Stomach (tissue), 9 donors: ENCODE results near the gene PITRM1. TPM values are rescaled to one million over a fixed set of nuclear protein-coding genes. Genes with fewer than 3 reads are reported as not detected.

Experiments used
- DNase-seq, 2 donors: peaks; one replicate each; pipeline versions ENCODE4 v3.0.0 to v3.0.0-alpha.2; 2013 to 2019
- H3K27ac ChIP-seq, 5 donors: fragments of 200-600 bp in 4 of 5; sonication (generic) in 4 of 5; one replicate each; pipeline ENCODE4 v1.5.1; 2013 to 2019; ENCODE audit warnings: mild to moderate bottlenecking in 1 of 5, moderate library complexity in 1 of 5
- H3K27me3 ChIP-seq, 3 donors: fragments of 200-600 bp; sonication (generic); one replicate each; pipeline ENCODE4 v1.5.1; 2017 to 2019; ENCODE audit warnings: mixed run types in 1 of 3
- H3K36me3 ChIP-seq, 4 donors: fragments of 200-600 bp; sonication (generic); 1 replicate in 3 of 4; 2 replicates in 1 of 4; pipeline ENCODE4 v1.5.1; 2016 to 2019
- H3K4me1 ChIP-seq, 4 donors: fragments of 200-600 bp; sonication (generic); one replicate each; pipeline ENCODE4 v1.5.1; 2016 to 2019
- H3K4me3 ChIP-seq, 4 donors: fragments of 200-600 bp; sonication (generic) in 3 of 4; one replicate each; pipeline ENCODE4 v1.5.1; 2016 to 2019; ENCODE audit warnings: mild to moderate bottlenecking in 1 of 4
- H3K9me3 ChIP-seq, 4 donors: fragments of 200-600 bp; sonication (generic); one replicate each; pipeline ENCODE4 v1.5.1; 2016 to 2019
- EP300 ChIP-seq: sonication (generic); formaldehyde crosslinking; IDR thresholded peaks from one replicate; pipeline ENCODE4 v1.6.1; 2017; ENCODE audit warnings: antibody characterized with exemption
- POLR2A ChIP-seq, 4 donors: fragments of 450-650 bp; IDR thresholded peaks; one replicate each; pipeline ENCODE4 v1.6.1; 2016; ENCODE audit warnings: antibody characterized with exemption in 4 of 4, control low read depth in 2 of 4, mild to moderate bottlenecking in 1 of 4, moderate library complexity in 1 of 4
- POLR2AphosphoS5 ChIP-seq, 3 donors: sonication (generic); formaldehyde crosslinking; IDR thresholded peaks; one replicate each; pipeline ENCODE4 v1.6.1; 2016; ENCODE audit warnings: antibody characterized with exemption in 3 of 3
- WGBS, 5 donors: extraction: QIAGEN DNeasy Blood & Tissue Kit in 3 of 5; methylation state at CpG; one replicate each; pipeline versions ENCODE4 v1.1.5 to v1.1.7; 2013 to 2018; 5-methylcytosine and 5-hydroxymethylcytosine counted together
- intact Hi-C: fragments of 100-400 bp; cut with DNase I; formaldehyde crosslinking; loops from one replicate; pipeline ENCODE4 v1.15.1; 2023; ENCODE audit warnings: low total_unique reads
- polyA plus RNA-seq, 3 donors: library from polyadenylated mRNA; stranded (reverse); fragments of 200-250 nt; gene quantifications; one replicate each; pipeline ENCODE4 v1.2.3, GENCODE V29; 2013
- total RNA-seq, 5 donors: library from RNA; depleted of rRNA; stranded (reverse); fragments of >200 nt; gene quantifications; one replicate each; pipeline versions ENCODE4 v1.1.0 to v1.2.3, GENCODE V29; 2014 to 2016
- TF ChIP-seq, protein P1 (sequence below), 7 experiments: fragments of 450-650 bp in 4 of 7; fragments of 200-600 bp in 3 of 7; sonication (generic) in 3 of 7; IDR thresholded peaks; one replicate each; pipeline ENCODE4 v1.5.1; 2016 to 2019; ENCODE audit warnings: antibody characterized with exemption in 7 of 7, control low read depth in 2 of 7, mild to moderate bottlenecking in 1 of 7
- donor health status: healthy with polysubstance abuse.
- donor health status: Bipolar disorder and iron deficiency.
- donor health status: healthy.

PITRM1 gene
- total and polyA plus RNA-seq, 8 donors = 32.3 to 95.1 (median 57.1) TPM

DNA sequence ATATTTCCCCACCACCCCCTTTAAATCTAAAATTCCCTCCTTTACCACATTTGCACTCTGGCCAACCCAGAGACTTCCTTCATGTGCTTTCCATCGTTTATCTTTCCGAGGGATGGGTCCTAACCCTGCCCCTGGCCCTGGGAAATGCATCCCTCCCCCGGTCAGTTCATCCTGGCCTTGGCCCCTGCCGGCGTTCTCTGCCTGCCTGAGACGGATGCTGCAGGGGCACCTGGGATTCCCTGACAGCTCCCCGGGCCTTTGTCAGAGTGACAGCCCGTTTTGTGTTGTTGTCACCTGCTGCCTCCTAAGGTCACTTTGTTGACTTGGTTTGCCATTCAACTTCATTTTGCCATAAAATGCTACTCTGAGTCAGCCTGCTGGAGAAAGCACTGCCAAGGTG is 34.8 kb upstream of the PITRM1 start:
- Histone ChIP-seq H3K27ac (no peak overlapping the region), H3K4me3 (no peak overlapping the region), H3K9me3 (no peaks in the 10 kb centered on the region), H3K27me3 (peaks cover 0 to 15% (median 0%) of the 10 kb centered on the region in 3 donors), H3K4me1 (no peaks in the 10 kb centered on the region), H3K36me3 (no peaks in the 10 kb centered on the region)
- WGBS, 5 donors = 61 to 79% (median 64%) methylated on average over 8 of the region's 8 CpGs
- no peak for TF ChIP-seq POLR2AphosphoS5 (IDR thresholded peaks at IDR 0.05)
- TF ChIP-seq, protein P1, sequence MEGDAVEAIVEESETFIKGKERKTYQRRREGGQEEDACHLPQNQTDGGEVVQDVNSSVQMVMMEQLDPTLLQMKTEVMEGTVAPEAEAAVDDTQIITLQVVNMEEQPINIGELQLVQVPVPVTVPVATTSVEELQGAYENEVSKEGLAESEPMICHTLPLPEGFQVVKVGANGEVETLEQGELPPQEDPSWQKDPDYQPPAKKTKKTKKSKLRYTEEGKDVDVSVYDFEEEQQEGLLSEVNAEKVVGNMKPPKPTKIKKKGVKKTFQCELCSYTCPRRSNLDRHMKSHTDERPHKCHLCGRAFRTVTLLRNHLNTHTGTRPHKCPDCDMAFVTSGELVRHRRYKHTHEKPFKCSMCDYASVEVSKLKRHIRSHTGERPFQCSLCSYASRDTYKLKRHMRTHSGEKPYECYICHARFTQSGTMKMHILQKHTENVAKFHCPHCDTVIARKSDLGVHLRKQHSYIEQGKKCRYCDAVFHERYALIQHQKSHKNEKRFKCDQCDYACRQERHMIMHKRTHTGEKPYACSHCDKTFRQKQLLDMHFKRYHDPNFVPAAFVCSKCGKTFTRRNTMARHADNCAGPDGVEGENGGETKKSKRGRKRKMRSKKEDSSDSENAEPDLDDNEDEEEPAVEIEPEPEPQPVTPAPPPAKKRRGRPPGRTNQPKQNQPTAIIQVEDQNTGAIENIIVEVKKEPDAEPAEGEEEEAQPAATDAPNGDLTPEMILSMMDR (IDR thresholded peaks at IDR 0.05) = no peak
- no peak for TF ChIP-seq POLR2A (IDR thresholded peaks at IDR 0.05)
- no peak for TF ChIP-seq EP300
- intact Hi-C loops = no loop called here
- DNase-seq = no peak

DNA sequence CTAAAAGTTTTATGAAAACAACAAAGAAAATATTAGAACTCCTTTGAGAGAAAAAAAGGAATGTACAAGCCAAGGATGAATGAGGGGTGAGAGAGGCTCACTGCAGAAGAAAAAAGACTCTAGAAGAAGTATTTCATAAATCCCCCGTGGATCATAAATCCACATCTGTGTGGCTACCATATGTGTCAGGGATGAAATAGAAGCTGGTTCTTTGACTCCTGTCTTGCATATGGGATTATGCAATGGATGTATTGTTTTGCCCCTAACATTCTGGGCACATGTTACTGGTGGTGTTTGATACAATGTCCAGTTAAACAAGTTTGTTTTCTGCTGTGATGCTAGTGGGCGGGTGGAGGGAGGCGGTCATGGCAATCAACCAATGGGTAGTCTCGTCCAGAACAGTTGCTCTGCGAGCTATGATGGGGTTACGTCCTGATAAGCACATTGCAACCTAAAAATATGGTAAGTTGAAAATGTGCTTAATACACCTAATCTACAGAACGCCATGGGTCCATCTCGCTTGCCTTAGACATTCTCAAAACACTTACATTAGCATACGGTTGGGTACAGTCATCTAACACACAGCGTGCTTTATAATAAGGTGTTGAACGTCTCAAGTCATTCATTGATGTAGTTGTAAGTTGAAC is 34.1 kb upstream of the PITRM1 start:
- no peak for DNase-seq
- Histone ChIP-seq H3K27me3 (peaks cover 0 to 15% (median 0%) of the 10 kb centered on the region in 3 donors), H3K4me3 (no peak overlapping the region), H3K36me3 (no peaks in the 10 kb centered on the region), H3K9me3 (no peaks in the 10 kb centered on the region), H3K4me1 (no peaks in the 10 kb centered on the region), H3K27ac (no peak overlapping the region)
- WGBS, 5 donors = 83 to 89% (median 84%) methylated on average over 11 of the region's 11 CpGs
- intact Hi-C loops = no loop called here
- TF ChIP-seq, protein P1 (IDR thresholded peaks at IDR 0.05) = no peak
- TF ChIP-seq EP300 (no peak), POLR2AphosphoS5 (IDR thresholded peaks at IDR 0.05) (no peak), POLR2A (IDR thresholded peaks at IDR 0.05) (no peak)

DNA sequence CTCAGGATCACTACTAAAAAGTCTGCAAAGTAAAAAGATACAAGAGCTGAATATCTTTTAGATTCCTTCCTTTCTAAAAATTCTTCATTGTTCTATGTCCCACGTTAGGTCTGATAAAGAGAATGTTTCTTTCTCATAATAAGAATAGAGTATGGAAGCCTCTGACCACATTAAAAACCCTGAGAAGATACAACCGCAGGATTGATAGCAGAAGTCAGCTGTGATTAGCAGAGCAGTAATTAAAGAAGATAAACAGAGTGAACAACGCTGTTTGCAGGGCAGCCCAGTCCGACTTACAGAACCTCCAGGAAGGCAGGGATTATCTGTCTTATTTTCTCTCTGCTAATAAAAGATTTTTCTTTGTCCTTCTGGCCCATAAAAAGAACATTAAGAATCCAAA is 31.4 kb upstream of the PITRM1 start:
- DNase-seq = no peak
- Histone ChIP-seq H3K4me1 (no peaks in the 10 kb centered on the region), H3K36me3 (no peaks in the 10 kb centered on the region), H3K9me3 (no peaks in the 10 kb centered on the region), H3K27me3 (peaks cover 0 to 25% (median 0%) of the 10 kb centered on the region in 3 donors), H3K4me3 (no peak overlapping the region), H3K27ac (no peak overlapping the region)
- WGBS, 5 donors = 27 to 49% (median 42%) methylated on average over 4 of the region's 4 CpGs
- TF ChIP-seq EP300 (no peak), POLR2A (IDR thresholded peaks at IDR 0.05) (no peak), POLR2AphosphoS5 (IDR thresholded peaks at IDR 0.05) (no peak)
- TF ChIP-seq, protein P1 (IDR thresholded peaks at IDR 0.05) = no peak
- intact Hi-C loops = no loop called here

DNA sequence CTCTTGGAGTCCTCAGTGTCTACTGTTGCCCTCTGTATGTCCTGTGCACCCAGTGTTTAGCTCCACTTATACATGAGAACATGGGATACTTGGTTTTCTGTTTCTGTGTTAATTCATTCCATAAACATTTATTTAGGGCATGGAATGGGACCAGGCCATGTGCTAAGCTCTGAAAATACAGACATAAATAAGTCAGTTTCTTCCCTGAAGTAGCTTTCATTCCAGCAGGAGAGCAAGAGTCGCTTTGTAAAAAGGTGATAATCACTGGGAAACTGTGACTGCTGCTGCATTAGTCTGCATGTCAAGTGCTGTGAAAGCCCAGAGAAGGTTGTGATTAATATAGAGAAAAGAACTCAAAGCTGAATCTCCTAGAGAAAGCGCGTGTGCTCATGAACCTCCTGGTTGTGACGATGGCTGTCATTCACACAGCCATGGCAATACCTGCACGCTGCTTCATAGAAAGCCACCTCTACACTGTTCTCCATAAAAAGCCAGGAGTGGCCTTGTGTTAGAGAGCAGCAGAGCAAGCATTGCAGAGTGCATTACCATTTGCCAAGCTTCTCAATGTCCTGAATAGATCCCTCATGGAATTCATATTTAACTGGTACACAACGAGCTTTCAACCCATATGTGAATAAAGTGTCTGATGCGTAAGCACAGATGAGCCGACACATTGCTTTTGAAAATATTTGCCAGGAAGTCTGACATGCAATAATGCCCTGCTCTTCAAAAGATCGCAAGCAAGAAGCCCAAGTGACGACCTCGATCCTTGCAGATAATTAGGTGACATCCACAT is 30.6 kb upstream of the PITRM1 start:
- 65 to 83% (median 76%) methylated on average over 11 of the region's 11 CpGs for WGBS, 5 donors
- H3K4me3 ChIP-seq = no peak overlapping the region
- no peaks in the 10 kb centered on the region for H3K36me3 ChIP-seq
- intact Hi-C loops = no loop called here
- no peak overlapping the region for H3K27ac ChIP-seq
- H3K4me1 ChIP-seq = no peaks in the 10 kb centered on the region
- H3K9me3 ChIP-seq = no peaks in the 10 kb centered on the region
- H3K27me3 ChIP-seq = peaks cover 0 to 26% (median 0%) of the 10 kb centered on the region in 3 donors
- TF ChIP-seq, protein P1 (IDR thresholded peaks at IDR 0.05) = no peak
- TF ChIP-seq POLR2A (IDR thresholded peaks at IDR 0.05) (no peak), EP300 (no peak)
- no peak for DNase-seq
